ENCODE measurements around the gene SLC24A3. TPM values are rescaled to one million over a fixed set of nuclear protein-coding genes. Genes with fewer than 3 reads are reported as not detected.

Gene SLC24A3
- total and polyA plus RNA-seq, 2 of the 13 experiments (the other 11 are each of a cell fraction or from before 2014, with no cell fraction given) = not detected

DNA sequence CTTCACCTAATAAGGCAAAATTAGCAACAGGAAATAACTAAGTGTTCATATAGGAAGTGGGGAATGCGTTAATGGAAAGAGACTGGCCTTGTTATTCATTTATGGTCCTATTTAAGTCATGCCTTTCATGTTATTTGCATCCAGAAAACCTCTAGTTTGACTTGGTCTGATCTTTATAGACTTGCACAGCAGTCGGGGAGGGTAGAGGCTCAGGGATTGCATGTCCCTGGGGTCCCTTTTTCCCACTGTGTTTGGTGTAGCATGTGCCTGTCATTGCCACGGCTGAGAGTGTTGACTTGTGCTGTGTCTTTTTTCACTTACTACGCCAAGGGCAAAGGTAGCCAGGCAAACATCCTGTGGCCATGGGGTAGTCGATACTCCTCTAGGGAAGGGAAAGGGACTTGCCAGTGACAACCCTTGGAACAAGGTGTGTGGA, 440.2 kb downstream of the SLC24A3 start (continued):
- TF ChIP-seq, protein P1, sequence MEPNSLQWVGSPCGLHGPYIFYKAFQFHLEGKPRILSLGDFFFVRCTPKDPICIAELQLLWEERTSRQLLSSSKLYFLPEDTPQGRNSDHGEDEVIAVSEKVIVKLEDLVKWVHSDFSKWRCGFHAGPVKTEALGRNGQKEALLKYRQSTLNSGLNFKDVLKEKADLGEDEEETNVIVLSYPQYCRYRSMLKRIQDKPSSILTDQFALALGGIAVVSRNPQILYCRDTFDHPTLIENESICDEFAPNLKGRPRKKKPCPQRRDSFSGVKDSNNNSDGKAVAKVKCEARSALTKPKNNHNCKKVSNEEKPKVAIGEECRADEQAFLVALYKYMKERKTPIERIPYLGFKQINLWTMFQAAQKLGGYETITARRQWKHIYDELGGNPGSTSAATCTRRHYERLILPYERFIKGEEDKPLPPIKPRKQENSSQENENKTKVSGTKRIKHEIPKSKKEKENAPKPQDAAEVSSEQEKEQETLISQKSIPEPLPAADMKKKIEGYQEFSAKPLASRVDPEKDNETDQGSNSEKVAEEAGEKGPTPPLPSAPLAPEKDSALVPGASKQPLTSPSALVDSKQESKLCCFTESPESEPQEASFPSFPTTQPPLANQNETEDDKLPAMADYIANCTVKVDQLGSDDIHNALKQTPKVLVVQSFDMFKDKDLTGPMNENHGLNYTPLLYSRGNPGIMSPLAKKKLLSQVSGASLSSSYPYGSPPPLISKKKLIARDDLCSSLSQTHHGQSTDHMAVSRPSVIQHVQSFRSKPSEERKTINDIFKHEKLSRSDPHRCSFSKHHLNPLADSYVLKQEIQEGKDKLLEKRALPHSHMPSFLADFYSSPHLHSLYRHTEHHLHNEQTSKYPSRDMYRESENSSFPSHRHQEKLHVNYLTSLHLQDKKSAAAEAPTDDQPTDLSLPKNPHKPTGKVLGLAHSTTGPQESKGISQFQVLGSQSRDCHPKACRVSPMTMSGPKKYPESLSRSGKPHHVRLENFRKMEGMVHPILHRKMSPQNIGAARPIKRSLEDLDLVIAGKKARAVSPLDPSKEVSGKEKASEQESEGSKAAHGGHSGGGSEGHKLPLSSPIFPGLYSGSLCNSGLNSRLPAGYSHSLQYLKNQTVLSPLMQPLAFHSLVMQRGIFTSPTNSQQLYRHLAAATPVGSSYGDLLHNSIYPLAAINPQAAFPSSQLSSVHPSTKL (CRISPR knock-in tag; IDR thresholded peaks at IDR 0.05) = peak; percentile 18; the same call in 1 of the 2 replicates
- TF ChIP-seq, protein P2, sequence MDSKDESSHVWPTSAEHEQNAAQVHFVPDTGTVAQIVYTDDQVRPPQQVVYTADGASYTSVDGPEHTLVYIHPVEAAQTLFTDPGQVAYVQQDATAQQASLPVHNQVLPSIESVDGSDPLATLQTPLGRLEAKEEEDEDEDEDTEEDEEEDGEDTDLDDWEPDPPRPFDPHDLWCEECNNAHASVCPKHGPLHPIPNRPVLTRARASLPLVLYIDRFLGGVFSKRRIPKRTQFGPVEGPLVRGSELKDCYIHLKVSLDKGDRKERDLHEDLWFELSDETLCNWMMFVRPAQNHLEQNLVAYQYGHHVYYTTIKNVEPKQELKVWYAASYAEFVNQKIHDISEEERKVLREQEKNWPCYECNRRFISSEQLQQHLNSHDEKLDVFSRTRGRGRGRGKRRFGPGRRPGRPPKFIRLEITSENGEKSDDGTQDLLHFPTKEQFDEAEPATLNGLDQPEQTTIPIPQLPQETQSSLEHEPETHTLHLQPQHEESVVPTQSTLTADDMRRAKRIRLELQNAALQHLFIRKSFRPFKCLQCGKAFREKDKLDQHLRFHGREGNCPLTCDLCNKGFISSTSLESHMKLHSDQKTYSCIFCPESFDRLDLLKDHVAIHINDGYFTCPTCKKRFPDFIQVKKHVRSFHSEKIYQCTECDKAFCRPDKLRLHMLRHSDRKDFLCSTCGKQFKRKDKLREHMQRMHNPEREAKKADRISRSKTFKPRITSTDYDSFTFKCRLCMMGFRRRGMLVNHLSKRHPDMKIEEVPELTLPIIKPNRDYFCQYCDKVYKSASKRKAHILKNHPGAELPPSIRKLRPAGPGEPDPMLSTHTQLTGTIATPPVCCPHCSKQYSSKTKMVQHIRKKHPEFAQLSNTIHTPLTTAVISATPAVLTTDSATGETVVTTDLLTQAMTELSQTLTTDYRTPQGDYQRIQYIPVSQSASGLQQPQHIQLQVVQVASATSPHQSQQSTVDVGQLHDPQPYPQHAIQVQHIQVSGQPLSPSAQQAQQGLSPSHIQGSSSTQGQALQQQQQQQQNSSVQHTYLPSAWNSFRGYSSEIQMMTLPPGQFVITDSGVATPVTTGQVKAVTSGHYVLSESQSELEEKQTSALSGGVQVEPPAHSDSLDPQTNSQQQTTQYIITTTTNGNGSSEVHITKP (CRISPR knock-in tag; IDR thresholded peaks at IDR 0.05; ENCODE audit: low read depth) = peak; percentile 73; the same call in 1 of the 2 replicates
- TF ChIP-seq REL (CRISPR knock-in tag; conservative IDR thresholded peaks at IDR 0.05) (no peak), ZNF660 (CRISPR knock-in tag; IDR thresholded peaks at IDR 0.05; ENCODE audit: borderline replicate concordance, low read depth) (no peak), ZNF841 (CRISPR knock-in tag; IDR thresholded peaks at IDR 0.05; ENCODE audit: borderline replicate concordance) (no peak), ZSCAN21 (CRISPR knock-in tag; IDR thresholded peaks at IDR 0.05; ENCODE audit: borderline replicate concordance) (no peak), LCORL (IDR thresholded peaks at IDR 0.05) (no peak), LCORL (CRISPR knock-in tag; IDR thresholded peaks at IDR 0.05) (no peak), MED13 (CRISPR knock-in tag; IDR thresholded peaks at IDR 0.05) (no peak), PAX8 (CRISPR knock-in tag; IDR thresholded peaks at IDR 0.05; ENCODE audit: borderline replicate concordance) (no peak), EZH2 (conservative IDR thresholded peaks at IDR 0.05; ENCODE audit: low read depth, low read length) (no peak), JUND (CRISPR knock-in tag; IDR thresholded peaks at IDR 0.05) (0 out of 2 replicates have a peak, but pooled peaks have one; percentile 40), ZNF746 (CRISPR knock-in tag; IDR thresholded peaks at IDR 0.05) (no peak), TBX2 (CRISPR knock-in tag; IDR thresholded peaks at IDR 0.05; ENCODE audit: borderline replicate concordance) (no peak), ZSCAN9 (CRISPR knock-in tag; IDR thresholded peaks at IDR 0.05; ENCODE audit: borderline replicate concordance) (no peak), ZNF790 (CRISPR knock-in tag; IDR thresholded peaks at IDR 0.05; ENCODE audit: borderline replicate concordance) (no peak), NR2C2 (CRISPR knock-in tag; IDR thresholded peaks at IDR 0.05; ENCODE audit: borderline replicate concordance) (no peak)
- TF ChIP-seq, protein P3, sequence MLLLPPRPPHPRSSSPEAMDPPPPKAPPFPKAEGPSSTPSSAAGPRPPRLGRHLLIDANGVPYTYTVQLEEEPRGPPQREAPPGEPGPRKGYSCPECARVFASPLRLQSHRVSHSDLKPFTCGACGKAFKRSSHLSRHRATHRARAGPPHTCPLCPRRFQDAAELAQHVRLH (CRISPR knock-in tag; IDR thresholded peaks at IDR 0.05; ENCODE audit: borderline replicate concordance, low read depth) = no peak
- TF ChIP-seq, protein P4, sequence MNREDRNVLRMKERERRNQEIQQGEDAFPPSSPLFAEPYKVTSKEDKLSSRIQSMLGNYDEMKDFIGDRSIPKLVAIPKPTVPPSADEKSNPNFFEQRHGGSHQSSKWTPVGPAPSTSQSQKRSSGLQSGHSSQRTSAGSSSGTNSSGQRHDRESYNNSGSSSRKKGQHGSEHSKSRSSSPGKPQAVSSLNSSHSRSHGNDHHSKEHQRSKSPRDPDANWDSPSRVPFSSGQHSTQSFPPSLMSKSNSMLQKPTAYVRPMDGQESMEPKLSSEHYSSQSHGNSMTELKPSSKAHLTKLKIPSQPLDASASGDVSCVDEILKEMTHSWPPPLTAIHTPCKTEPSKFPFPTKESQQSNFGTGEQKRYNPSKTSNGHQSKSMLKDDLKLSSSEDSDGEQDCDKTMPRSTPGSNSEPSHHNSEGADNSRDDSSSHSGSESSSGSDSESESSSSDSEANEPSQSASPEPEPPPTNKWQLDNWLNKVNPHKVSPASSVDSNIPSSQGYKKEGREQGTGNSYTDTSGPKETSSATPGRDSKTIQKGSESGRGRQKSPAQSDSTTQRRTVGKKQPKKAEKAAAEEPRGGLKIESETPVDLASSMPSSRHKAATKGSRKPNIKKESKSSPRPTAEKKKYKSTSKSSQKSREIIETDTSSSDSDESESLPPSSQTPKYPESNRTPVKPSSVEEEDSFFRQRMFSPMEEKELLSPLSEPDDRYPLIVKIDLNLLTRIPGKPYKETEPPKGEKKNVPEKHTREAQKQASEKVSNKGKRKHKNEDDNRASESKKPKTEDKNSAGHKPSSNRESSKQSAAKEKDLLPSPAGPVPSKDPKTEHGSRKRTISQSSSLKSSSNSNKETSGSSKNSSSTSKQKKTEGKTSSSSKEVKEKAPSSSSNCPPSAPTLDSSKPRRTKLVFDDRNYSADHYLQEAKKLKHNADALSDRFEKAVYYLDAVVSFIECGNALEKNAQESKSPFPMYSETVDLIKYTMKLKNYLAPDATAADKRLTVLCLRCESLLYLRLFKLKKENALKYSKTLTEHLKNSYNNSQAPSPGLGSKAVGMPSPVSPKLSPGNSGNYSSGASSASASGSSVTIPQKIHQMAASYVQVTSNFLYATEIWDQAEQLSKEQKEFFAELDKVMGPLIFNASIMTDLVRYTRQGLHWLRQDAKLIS (CRISPR knock-in tag; IDR thresholded peaks at IDR 0.05) = no peak
